ENCODE data around the gene FOXI1. TPM values are rescaled to one million over a fixed set of nuclear protein-coding genes. Genes with fewer than 3 reads are reported as not detected.

FOXI1 gene
- total RNA-seq, 2 donors from 2014 or later = not detected

DNA sequence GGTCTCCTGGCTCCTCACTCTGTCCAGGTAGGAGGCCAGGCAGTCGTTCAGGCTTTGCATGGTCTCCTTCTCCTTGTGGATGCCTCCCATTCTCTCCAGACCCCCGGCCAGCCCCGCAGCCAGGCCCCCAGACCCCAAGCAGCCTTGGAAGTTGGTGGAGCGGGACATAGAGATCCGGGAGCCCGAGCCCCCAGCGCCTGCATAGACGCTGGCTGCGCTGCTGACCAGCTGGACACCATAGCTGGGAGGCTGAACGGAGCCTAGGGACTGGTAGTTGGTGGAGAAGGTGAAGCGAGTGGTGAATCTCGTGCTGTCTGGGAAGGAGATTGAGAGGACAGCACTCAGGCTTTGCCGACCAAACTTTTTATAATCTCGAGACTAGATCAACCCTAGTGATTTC, 35.9 kb downstream of the FOXI1 start:
- Histone ChIP-seq H3K4me3 (no peak overlapping the region), H3K4me1 (no peaks in the 10 kb centered on the region), H3K27ac (no peak overlapping the region), H3K27me3 (no peaks in the 10 kb centered on the region), H3K36me3 (replicated peaks in 1 of 2; ENCODE audit: insufficient read depth in 1 of 2, low read depth in 2 of 2) (no peaks in the 10 kb centered on the region), H3K9me3 (no peaks in the 10 kb centered on the region)
- TF ChIP-seq, protein P1, sequence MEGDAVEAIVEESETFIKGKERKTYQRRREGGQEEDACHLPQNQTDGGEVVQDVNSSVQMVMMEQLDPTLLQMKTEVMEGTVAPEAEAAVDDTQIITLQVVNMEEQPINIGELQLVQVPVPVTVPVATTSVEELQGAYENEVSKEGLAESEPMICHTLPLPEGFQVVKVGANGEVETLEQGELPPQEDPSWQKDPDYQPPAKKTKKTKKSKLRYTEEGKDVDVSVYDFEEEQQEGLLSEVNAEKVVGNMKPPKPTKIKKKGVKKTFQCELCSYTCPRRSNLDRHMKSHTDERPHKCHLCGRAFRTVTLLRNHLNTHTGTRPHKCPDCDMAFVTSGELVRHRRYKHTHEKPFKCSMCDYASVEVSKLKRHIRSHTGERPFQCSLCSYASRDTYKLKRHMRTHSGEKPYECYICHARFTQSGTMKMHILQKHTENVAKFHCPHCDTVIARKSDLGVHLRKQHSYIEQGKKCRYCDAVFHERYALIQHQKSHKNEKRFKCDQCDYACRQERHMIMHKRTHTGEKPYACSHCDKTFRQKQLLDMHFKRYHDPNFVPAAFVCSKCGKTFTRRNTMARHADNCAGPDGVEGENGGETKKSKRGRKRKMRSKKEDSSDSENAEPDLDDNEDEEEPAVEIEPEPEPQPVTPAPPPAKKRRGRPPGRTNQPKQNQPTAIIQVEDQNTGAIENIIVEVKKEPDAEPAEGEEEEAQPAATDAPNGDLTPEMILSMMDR (IDR thresholded peaks at IDR 0.05) = no peak
- no peak for TF ChIP-seq POLR2A (IDR thresholded peaks at IDR 0.05)
- DNase-seq (no peak), ATAC-seq (no peak)
- intact Hi-C loops (cut with DNase I) = no loop called here
- 80 to 81% methylated on average over 9 to 14 of the region's 14 CpGs for WGBS, 2 donors

DNA sequence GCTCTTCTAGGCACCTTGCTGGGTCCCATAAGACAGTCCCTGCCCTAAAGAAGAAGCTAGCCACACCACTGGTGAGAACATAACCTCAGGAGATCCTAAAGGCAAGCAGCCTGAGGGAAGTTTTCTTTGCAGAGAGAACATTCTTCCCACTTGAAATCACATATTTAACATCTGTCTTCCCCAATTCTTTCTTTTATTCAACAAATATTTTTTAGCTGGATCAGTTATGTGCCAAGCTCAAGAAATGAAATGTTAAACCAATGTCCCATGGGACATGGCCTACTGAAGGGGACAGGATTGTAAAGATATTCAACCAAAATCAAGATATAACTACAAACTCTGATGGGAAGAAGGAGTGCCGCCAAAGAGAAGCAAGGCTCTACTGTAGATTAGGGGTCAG, 36.5 kb downstream of the FOXI1 start:
- Histone ChIP-seq H3K4me1 (no peaks in the 10 kb centered on the region), H3K27ac (no peak overlapping the region), H3K4me3 (no peak overlapping the region), H3K36me3 (replicated peaks in 1 of 2; ENCODE audit: insufficient read depth in 1 of 2, low read depth in 2 of 2) (no peaks in the 10 kb centered on the region), H3K9me3 (no peaks in the 10 kb centered on the region), H3K27me3 (no peaks in the 10 kb centered on the region)
- WGBS, 2 donors = 81 to 100% methylated on average over 1 of the region's 1 CpG
- TF ChIP-seq, protein P1 (IDR thresholded peaks at IDR 0.05) = no peak
- no peak for TF ChIP-seq POLR2A (IDR thresholded peaks at IDR 0.05)
- no peak for ATAC-seq
- DNase-seq = no peak
- intact Hi-C loops (cut with DNase I) = no loop called here

DNA sequence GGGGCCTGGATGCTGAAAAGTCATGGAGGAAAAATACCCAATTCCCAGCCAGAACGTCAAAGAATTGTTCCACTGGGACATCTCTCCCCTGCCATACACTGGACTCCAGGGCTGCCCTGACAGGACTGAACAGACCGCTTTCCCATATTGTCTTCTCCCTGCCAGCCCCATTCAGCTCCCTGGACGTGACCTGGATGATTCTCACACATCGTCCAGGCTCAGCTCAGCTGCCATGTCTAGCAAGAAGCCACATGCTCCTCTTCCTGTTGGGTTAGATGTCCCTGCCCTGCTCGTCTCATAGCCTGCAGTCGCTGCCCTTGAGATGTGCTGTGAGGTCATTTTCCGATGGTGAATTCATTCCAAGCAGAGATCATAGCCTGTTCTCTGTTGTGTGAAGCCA, 37.4 kb downstream of the FOXI1 start:
- Histone ChIP-seq H3K4me3 (no peak overlapping the region), H3K4me1 (no peaks in the 10 kb centered on the region), H3K9me3 (no peaks in the 10 kb centered on the region), H3K27ac (no peak overlapping the region), H3K36me3 (replicated peaks in 1 of 2; ENCODE audit: insufficient read depth in 1 of 2, low read depth in 2 of 2) (no peaks in the 10 kb centered on the region), H3K27me3 (no peaks in the 10 kb centered on the region)
- no peak for TF ChIP-seq POLR2A (IDR thresholded peaks at IDR 0.05)
- TF ChIP-seq, protein P1 (IDR thresholded peaks at IDR 0.05) = no peak
- intact Hi-C loops (cut with DNase I) = no loop called here
- WGBS, 2 donors = 59 to 65% methylated on average over 7 of the region's 7 CpGs
- DNase-seq = no peak
- no peak for ATAC-seq

DNA sequence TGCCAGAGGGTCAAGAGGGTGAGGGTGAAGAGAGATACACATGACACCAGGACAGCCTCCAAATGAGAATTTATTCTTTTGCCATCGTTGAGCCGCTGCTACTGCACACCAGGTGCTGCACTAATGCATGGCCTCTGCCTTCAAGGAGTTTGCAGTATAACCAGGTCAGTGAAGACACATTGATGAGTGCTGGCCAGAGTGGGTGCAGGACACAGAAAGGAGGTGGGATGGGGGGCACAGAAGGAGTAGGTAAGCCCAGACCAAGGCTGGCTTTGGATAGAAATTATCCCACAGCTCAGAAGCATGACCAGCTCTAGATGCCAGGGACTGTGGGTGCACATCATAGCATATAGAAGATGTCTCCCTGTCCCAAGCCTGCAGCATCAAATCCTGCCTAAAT, 38.0 kb downstream of the FOXI1 start:
- H3K9me3 ChIP-seq = no peaks in the 10 kb centered on the region
- intact Hi-C loops (cut with DNase I) = no loop called here
- no peak for DNase-seq
- no peak overlapping the region for H3K27ac ChIP-seq
- H3K27me3 ChIP-seq = no peaks in the 10 kb centered on the region
- no peak for ATAC-seq
- WGBS, 2 donors = 85 to 95% methylated on average over 2 of the region's 2 CpGs
- TF ChIP-seq, protein P1 (IDR thresholded peaks at IDR 0.05) = no peak
- TF ChIP-seq POLR2A (IDR thresholded peaks at IDR 0.05) = no peak
- no peaks in the 10 kb centered on the region for H3K4me1 ChIP-seq
- H3K4me3 ChIP-seq = no peak overlapping the region
- H3K36me3 ChIP-seq (replicated peaks in 1 of 2; ENCODE audit: insufficient read depth in 1 of 2, low read depth in 2 of 2) = no peaks in the 10 kb centered on the region

DNA sequence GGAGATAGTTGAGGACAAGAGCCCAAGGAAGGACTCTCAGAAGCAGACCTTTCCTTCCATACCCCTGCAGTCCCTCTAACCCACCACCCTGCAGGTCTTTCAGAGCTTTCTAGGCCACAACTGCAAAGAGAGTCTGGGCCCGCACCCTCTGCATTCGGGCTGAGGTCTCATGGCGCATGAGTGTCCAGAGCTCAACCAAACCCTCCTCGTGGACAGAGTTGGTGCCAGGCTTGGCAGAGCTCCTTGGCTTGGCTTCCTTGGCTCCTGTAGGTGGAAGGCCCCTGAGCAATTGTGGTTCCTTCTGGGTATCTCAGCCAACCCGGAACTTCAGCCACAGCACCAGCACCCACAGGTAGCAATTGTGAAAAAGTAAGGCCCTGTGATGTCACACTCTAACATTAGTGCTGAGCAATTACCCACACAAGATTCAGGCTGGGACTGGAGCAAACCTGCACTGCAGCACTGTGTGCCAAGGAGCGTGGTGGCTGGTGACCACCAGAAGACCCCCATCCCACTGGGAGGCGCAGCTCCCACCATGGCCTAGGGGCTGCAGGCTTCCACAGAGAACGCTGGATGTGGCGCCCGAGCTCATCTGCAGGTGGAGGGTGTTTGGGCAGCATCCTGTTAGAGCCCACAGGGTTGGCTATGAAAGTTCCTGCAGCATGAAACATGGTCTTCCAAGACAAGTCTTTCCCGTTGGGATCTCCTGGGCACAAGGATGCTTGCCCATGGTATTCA, 38.8 kb downstream of the FOXI1 start:
- Histone ChIP-seq H3K4me3 (no peak overlapping the region), H3K4me1 (no peaks in the 10 kb centered on the region), H3K9me3 (no peaks in the 10 kb centered on the region), H3K27me3 (no peaks in the 10 kb centered on the region), H3K36me3 (replicated peaks in 1 of 2; ENCODE audit: insufficient read depth in 1 of 2, low read depth in 2 of 2) (no peaks in the 10 kb centered on the region), H3K27ac (no peak overlapping the region)
- ATAC-seq = no peak
- intact Hi-C loops (cut with DNase I) = no loop called here
- WGBS, 2 donors = 84% methylated on average over 6 to 11 of the region's 11 CpGs
- TF ChIP-seq POLR2A (IDR thresholded peaks at IDR 0.05) = no peak
- TF ChIP-seq, protein P1 (IDR thresholded peaks at IDR 0.05) = no peak
- no peak for DNase-seq

All from body of pancreas (tissue), 4 donors.